ENCODE results near the gene CCDC148.

DNA sequence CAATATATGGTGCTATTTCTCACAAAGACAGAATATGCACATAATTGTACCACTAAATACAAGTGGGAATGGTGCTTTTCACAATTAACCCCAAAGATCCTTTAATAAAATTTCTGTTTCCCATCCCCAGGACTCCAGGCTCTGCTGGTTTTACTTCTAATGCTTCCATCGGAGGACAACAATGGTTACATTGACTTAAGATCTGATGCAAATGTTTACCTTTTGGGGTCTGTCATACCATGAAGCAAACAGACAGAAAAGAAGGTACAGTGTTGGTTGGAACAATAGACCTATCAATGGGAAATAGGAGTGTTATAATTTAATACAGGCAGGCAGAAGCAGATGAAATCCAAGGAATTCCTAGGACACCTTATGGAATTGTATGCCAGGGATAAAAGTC is 249.2 kb downstream of the CCDC148 start:
- TF ChIP-seq, protein P1, sequence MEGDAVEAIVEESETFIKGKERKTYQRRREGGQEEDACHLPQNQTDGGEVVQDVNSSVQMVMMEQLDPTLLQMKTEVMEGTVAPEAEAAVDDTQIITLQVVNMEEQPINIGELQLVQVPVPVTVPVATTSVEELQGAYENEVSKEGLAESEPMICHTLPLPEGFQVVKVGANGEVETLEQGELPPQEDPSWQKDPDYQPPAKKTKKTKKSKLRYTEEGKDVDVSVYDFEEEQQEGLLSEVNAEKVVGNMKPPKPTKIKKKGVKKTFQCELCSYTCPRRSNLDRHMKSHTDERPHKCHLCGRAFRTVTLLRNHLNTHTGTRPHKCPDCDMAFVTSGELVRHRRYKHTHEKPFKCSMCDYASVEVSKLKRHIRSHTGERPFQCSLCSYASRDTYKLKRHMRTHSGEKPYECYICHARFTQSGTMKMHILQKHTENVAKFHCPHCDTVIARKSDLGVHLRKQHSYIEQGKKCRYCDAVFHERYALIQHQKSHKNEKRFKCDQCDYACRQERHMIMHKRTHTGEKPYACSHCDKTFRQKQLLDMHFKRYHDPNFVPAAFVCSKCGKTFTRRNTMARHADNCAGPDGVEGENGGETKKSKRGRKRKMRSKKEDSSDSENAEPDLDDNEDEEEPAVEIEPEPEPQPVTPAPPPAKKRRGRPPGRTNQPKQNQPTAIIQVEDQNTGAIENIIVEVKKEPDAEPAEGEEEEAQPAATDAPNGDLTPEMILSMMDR (IDR thresholded peaks at IDR 0.05) = no peak
- no peak for TF ChIP-seq POLR2A (IDR thresholded peaks at IDR 0.05; ENCODE audit: low read length)
- TF ChIP-seq, protein P2, sequence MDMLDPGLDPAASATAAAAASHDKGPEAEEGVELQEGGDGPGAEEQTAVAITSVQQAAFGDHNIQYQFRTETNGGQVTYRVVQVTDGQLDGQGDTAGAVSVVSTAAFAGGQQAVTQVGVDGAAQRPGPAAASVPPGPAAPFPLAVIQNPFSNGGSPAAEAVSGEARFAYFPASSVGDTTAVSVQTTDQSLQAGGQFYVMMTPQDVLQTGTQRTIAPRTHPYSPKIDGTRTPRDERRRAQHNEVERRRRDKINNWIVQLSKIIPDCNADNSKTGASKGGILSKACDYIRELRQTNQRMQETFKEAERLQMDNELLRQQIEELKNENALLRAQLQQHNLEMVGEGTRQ (IDR thresholded peaks at IDR 0.05) = no peak
- TF ChIP-seq RAD21 (conservative IDR thresholded peaks at IDR 0.05 in 1 of 2, IDR thresholded peaks at IDR 0.05 in 1 of 2) = no peak
- TF ChIP-seq CHD2 (IDR thresholded peaks at IDR 0.05; ENCODE audit: low read length, partially characterized antibody) = no peak
- TF ChIP-seq, protein P3, sequence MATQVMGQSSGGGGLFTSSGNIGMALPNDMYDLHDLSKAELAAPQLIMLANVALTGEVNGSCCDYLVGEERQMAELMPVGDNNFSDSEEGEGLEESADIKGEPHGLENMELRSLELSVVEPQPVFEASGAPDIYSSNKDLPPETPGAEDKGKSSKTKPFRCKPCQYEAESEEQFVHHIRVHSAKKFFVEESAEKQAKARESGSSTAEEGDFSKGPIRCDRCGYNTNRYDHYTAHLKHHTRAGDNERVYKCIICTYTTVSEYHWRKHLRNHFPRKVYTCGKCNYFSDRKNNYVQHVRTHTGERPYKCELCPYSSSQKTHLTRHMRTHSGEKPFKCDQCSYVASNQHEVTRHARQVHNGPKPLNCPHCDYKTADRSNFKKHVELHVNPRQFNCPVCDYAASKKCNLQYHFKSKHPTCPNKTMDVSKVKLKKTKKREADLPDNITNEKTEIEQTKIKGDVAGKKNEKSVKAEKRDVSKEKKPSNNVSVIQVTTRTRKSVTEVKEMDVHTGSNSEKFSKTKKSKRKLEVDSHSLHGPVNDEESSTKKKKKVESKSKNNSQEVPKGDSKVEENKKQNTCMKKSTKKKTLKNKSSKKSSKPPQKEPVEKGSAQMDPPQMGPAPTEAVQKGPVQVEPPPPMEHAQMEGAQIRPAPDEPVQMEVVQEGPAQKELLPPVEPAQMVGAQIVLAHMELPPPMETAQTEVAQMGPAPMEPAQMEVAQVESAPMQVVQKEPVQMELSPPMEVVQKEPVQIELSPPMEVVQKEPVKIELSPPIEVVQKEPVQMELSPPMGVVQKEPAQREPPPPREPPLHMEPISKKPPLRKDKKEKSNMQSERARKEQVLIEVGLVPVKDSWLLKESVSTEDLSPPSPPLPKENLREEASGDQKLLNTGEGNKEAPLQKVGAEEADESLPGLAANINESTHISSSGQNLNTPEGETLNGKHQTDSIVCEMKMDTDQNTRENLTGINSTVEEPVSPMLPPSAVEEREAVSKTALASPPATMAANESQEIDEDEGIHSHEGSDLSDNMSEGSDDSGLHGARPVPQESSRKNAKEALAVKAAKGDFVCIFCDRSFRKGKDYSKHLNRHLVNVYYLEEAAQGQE (IDR thresholded peaks at IDR 0.05) = no peak
- TF ChIP-seq SMC3 (IDR thresholded peaks at IDR 0.05) = no peak
